Measurements from ENCODE around the gene MYO19.

MYO19 gene

GRCh38 chr17:36534840-36535668 lies at the start of gene MYO19, which contains the start of gene PIGW:
Gene MYO19 (minus strand): TSS chr17:36534868. CDS start chr17:36532538, 2,330 bp downstream.
Gene PIGW (plus strand): TSS chr17:36534987. CDS start chr17:36537102, 2,115 bp downstream.
- peak; percentile 90 to 91 for DNase-seq

- no peak for DNase-seq
These were observed 49.1 kb upstream of the MYO19 start for GRCh38 chr17:36583787-36584186.

DNA sequence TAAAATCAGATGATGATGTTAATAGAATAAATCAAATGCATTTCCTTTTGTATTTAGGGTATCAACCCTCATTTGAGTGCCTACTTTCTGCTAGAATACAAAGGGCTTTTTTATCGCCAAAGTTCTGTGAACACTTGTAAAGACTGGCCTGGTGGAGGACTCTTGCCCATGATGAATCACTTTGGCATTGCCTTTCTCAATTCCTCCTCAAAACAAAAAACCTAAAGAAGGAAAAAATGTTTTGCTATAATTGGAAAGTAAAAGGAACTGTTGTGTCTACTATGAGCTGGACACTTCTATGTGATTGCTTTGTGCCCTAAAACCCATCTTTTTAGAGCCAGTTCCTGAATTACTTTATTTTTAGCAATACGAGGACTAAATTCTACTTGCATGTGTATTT lies 44.0 kb upstream of the MYO19 start:
- no peak for DNase-seq

GRCh38 chr17:36576793-36577192 lies 42.1 kb upstream of the MYO19 start:
- DNase-seq: no peak

GRCh38 chr17:36575028-36575427 lies 40.4 kb upstream of the MYO19 start:
- no peak for DNase-seq

- no peak for DNase-seq
These were observed 31.4 kb upstream of the MYO19 start for GRCh38 chr17:36566081-36566480.

DNA sequence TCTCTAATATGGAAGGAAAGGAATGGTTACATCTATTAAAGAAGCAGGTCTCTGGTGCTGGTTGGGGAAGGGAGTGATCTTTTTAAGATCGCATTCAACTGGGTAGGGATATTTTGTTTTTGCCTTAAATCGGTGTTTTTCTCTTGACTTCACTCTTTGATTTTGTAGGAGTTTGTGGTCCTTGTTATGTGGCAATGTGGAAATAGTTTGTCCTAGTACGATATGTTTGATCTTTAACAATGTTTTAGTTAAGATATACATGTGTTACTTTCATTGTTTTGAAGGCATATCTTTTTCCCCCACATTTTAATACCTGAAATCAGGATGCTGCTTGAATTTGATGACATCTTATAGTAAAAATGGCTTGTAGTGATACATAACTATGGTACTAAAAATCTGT lies 18.8 kb upstream of the MYO19 start:
- no peak for DNase-seq

DNA sequence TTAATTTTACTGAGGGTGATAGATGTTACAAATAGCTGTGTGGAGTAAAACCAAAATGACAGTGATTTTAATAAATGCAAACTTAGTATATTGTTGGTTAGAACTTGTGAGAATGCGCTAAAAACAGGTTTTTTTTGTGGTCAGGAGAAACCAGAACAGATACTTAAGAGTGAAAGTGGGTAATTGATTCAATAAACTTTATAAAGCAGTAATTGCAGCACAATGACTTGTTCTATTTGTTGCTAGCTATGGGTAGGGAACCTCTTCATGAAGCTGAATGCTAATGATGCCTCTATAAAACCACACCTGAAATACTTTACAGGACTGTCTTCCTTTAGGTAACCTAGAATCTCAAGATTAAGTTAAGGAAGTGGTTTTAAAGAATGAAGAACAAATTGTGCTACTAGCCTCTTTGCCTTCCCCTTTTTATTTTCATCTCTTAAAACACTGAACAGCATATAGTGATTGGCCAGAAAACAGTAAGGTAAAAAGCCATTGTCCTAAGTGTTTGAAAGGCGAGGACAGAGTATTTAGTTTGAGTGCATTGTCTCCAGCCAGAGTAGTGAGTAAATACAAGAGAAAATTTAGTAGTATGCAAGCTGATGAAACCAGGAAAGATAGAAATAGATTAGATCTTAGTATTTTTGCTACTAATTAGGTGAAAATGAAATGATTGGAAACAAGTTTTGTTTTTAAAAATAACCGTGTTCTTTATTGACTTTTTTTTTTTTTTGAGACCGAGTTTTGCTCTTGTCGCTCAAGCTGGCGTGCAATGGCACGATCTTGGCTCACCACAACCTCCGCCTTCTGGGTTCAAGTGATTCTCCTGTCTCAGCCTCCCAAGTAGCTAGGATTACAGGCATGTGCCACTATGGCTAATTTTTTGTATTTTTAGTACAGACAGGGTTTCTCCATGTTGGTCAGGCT lies 16.1 kb upstream of the MYO19 start:
- DNase-seq: peak; percentile 9 to 25

- no peak for DNase-seq
These were observed 13.1 kb upstream of the MYO19 start for GRCh38 chr17:36547776-36548175.

- DNase-seq: peak; percentile 10 to 19
These were observed 11.9 kb upstream of the MYO19 start for GRCh38 chr17:36546418-36547093.

- DNase-seq: peak; percentile 87 to 95
These were observed 11.1 kb upstream of the MYO19 start for GRCh38 chr17:36545465-36546417.

- DNase-seq: no peak
These were observed 10.4 kb upstream of the MYO19 start for GRCh38 chr17:36545077-36545464.

DNA sequence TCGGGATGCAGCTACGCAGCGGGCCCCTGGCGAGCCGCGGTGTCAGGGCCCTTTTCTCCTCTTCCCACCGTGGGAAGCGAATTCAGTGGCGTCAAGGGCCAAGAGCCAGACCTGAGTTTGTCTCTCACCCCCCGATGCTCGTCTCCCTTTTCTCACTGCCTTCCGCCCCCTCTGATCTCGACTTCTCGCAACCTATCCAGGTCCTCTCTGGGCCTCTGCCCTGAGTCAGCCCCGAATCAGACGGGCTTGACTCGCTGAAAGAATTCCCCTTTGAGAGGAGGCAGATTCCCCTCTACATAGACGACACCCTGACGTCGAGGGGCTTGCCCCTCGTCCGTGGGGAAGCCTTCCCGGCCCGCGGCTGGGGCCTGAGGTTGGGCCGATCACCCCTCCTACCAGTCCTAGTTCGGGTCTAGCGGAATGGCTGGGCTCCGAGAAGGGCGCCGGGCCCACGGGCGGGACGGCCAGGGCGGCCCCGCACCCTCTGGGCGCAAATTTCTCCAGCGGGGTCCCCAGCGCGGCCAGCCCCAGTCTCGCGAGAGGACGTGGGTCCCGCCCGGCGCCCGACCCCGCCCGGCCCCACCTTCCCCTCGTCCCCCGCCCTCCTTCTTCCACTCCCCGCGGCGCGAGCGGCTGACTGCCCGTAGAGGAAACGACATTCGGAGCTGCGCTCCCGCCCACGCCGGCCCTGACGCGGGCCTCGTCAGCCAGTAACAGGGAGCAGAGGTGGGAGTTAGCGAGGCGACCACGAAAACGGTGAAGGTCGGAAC lies 9.8 kb upstream of the MYO19 start, which contains the start of gene GGNBP2:
Gene GGNBP2, plus strand, starts transcription at position 613 of the 770 bp plus-strand sequence. CDS start 806 bp downstream, outside the sequence.
- peak; percentile 93 to 94 for DNase-seq

- DNase-seq: peak; percentile 47 to 52
These were observed 9.3 kb upstream of the MYO19 start for GRCh38 chr17:36544044-36544306.

DNA sequence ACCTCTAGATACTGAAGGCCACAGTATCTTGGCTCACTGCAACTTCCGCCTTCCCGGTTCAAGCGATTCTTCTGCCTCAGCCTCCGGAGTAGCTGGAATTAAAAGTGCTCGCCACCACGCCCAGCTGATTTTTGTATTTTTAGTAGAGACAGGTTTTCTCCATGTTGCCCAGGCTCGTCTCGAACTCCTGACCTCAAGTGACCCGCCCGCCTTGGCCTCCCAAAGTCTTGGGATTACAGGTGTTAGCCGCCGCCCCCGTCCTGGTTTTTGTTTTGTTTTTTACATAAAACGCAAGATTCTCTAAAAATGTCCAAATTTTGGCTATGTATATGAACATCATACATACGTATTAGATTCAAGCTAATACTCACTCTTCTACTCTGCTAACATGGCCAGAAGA lies 8.1 kb upstream of the MYO19 start:
- no peak for DNase-seq

DNA sequence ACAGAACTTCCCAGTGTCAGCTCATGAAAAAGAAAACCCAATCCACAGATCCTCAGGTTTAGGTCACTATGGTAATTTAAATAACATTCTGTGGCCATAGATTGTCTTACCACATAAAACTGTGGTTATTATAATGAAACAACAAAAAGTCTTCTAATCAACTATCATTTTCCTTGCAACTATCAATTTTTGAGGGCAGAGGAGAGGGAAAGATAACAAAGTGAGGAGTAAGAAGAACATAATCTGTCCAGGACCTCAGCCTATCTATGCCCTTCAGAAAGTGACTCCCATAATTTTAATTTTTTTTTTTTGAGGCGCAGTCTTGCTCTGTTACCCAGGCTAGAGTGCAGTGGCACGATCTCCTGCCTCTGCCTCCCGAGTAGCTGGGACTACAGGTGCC lies 6.0 kb upstream of the MYO19 start:
- DNase-seq: no peak

GRCh38 chr17:36535669-36536081 lies 1.0 kb upstream of the MYO19 start:
- DNase-seq: peak in 1 of 2 donors; percentile 1

DNA sequence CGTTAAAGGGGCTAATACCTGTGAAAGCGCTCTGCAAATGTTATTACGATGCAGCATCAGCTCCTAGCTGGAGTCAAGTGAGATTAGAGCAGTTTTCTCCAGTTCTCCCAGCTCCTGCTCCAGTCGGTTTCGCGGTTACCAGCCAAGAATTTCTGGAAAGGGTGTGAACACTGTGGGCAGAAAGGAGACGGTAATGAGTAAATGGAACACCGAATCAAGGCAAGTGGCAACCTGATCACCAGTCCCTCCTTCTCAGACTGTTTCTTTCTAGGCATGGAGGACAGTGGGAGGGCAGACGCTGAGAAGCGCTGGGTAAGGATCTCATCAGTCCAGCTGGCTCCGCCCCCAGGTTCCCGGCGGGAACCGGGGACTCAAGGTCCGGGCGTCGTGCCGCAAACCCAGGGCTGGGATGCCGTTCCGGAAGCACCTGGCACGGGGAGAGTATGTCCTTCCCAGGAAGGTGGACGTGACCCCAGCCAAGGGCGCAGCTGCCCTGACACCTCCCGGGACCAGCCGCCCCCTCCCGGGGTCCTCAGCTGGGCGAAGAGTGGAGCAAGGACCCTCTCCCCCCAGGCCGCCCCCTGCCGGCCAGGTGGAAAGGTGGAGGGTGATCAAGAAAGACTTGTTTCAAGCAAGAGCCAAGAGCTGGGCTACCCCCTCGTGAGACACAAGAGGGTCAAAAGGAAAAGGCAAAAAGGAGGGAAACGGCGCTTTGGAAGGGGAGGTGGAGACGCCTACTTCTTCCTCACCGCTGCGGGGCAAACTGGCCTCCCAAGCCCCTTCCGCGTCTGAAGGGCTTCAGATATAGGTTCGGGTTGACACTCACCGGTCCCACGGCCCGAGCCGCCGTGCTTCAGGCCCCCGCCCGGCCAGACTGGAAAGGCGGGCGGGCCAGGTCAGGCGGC lies 481 bp downstream of the MYO19 start:
- DNase-seq: peak; percentile 19 to 35

DNA sequence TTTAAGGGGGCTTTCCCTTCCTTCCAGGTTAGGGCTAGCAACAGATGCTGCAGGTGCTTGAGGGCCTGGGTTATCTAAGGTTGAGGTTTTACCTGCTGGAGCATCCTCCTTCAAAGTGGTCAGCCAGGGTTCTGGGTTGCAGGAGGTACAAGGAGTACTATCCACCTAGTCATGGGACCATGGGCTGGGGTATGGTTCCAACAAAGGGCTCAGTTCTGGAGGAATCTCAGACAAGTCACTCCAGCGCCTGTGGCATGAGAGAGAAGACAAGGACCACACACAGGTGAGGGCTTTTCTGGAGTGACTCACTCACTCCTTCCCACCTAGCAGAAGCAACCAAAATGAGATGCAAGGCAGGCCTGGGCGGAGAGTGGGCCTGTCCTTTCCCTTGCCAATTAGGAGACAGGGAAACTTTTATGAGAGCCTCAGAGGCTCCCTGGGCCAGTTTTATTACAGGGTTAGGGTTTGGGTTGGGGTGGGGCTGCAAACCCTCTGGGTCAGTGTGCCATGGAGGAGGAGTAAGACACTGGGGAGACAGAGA lies 2.2 kb downstream of the MYO19 start:
- DNase-seq: no peak

DNA sequence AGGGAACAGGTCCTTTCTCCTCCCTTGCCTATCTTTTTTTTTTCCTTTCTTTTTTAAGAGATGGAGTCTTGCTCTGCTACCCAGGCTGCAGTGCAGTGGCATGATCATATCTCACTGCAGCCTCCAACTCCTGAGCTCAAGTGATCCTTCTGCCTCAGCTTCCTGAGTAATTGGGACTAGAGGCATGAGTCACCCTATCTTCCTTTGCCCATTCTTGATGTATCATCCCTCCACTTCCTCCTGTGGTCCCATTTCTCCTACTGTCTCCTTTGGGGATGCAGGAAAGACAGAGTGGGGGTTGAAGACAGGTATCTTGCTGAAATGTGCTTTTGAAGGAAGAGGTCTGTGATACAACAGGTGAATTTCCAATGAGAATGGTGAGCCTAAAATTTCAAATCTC lies 5.5 kb downstream of the MYO19 start:
- DNase-seq: no peak

All from inflammatory macrophage treated with lipopolysaccharide for 1 hour (primary cell).